Fibroblast of lung (primary cell): ENCODE results near the gene DNAJC3. TPM values are rescaled to one million over a fixed set of nuclear protein-coding genes. Genes with fewer than 3 reads are reported as not detected.
A peak's percentile ranks its signal among the peaks of the same experiment; 100 is the strongest.
"Not testable (repeated sequence)": the region's sequence is repeated elsewhere in the genome, so short reads cannot be mapped to it uniquely, and the experiment has no call there.

ENCODE experiments used
- DNase-seq, 2 donors: peaks; one replicate each; pipeline versions ENCODE4 v3.0.0 to v3.0.0-alpha.2; 2010; ENCODE audit warnings: low read depth in 2 of 2
- H2AFZ ChIP-seq: 2 replicates; pipeline ENCODE4 v1.5.1; 2012; ENCODE audit warnings: low read length, control low read depth, inconsistent platforms
- H3K27ac ChIP-seq: 2 replicates; pipeline ENCODE4 v1.5.1; 2011; ENCODE audit warnings: low read length, control low read depth; ENCODE audit not compliant: insufficient read depth
- H3K27me3 ChIP-seq: 2 replicates; pipeline ENCODE4 v1.5.1; 2011; ENCODE audit warnings: mild to moderate bottlenecking, low read length; ENCODE audit not compliant: control insufficient read depth, insufficient read depth
- H3K36me3 ChIP-seq: 2 replicates; pipeline ENCODE4 v1.5.1; 2011; ENCODE audit warnings: low read length; ENCODE audit not compliant: control insufficient read depth, insufficient read depth
- H3K4me1 ChIP-seq: 2 replicates; pipeline ENCODE4 v1.5.1; 2011; ENCODE audit warnings: low read length; ENCODE audit not compliant: control insufficient read depth, insufficient read depth; ENCODE audit errors: extremely low read depth
- H3K4me2 ChIP-seq: 2 replicates; pipeline ENCODE4 v1.5.1; 2011; ENCODE audit warnings: low read length, control low read depth; ENCODE audit not compliant: insufficient read depth; ENCODE audit errors: extremely low read depth
- H3K4me3 ChIP-seq, 4 experiments: fragments of 200-600 bp in 1 of 4; sonication (generic) in 1 of 4; replicated peaks in 1 of 4; 2 replicates each; pipeline ENCODE4 v1.5.1; 2011 to 2016; ENCODE audit warnings: low read length in 4 of 4, low read depth in 3 of 4, mild to moderate bottlenecking in 3 of 4, control low read depth in 2 of 4, inconsistent platforms in 1 of 4, mixed read lengths in 1 of 4; ENCODE audit not compliant: insufficient read depth in 1 of 4; ENCODE audit errors: control extremely low read depth in 1 of 4
- H3K79me2 ChIP-seq: 2 replicates; pipeline ENCODE4 v1.5.1; 2012; ENCODE audit warnings: mild to moderate bottlenecking, low read length, inconsistent platforms; ENCODE audit not compliant: control insufficient read depth, insufficient read depth
- H3K9ac ChIP-seq: 2 replicates; pipeline ENCODE4 v1.5.1; 2011; ENCODE audit warnings: mild to moderate bottlenecking, low read length, control low read depth; ENCODE audit not compliant: insufficient read depth
- H3K9me3 ChIP-seq: 2 replicates; pipeline ENCODE4 v1.5.1; 2012; ENCODE audit warnings: low read depth, low read length; ENCODE audit not compliant: control insufficient read depth, insufficient read depth
- H4K20me1 ChIP-seq: 2 replicates; pipeline ENCODE4 v1.5.1; 2011; ENCODE audit warnings: low read length; ENCODE audit not compliant: control insufficient read depth, insufficient read depth; ENCODE audit errors: extremely low read depth
- EZH2 ChIP-seq: IDR thresholded peaks from 2 replicates; pipeline ENCODE4 v1.5.1; 2012; ENCODE audit warnings: low read length, control low read depth, mild to moderate bottlenecking; ENCODE audit errors: missing control alignments
- polyA plus RNA-seq, 2 donors: library from polyadenylated mRNA; depleted of rRNA in 1 of 2; stranded (reverse) in 1 of 2; unstranded in 1 of 2; fragments of >200 nt; gene quantifications; 2 replicates each; pipeline ENCODE4 v1.2.1, GENCODE V29; 2011 to 2012; ENCODE audit warnings: missing spikeins in 1 of 2
- total RNA-seq: library from RNA; depleted of rRNA; stranded (reverse); fragments of >200 nt; gene quantifications from 2 replicates; pipeline ENCODE4 v1.2.1, GENCODE V29; 2014
- TF ChIP-seq, protein P1 (sequence below), 2 donors: IDR thresholded peaks in 1 of 2; conservative IDR thresholded peaks in 1 of 2; 1 replicate in 1 of 2; 2 replicates in 1 of 2; pipeline ENCODE4 v1.5.1; 2011 to 2012; ENCODE audit warnings: low read length in 2 of 2, control low read depth in 1 of 2, inconsistent platforms in 1 of 2, low read depth in 1 of 2, mild to moderate bottlenecking in 1 of 2

Gene DNAJC3
- total and polyA plus RNA-seq, 2 donors (not counting 1 experiment from before 2014, with no cell fraction given), result 37.6 to 55.5 TPM

DNA sequence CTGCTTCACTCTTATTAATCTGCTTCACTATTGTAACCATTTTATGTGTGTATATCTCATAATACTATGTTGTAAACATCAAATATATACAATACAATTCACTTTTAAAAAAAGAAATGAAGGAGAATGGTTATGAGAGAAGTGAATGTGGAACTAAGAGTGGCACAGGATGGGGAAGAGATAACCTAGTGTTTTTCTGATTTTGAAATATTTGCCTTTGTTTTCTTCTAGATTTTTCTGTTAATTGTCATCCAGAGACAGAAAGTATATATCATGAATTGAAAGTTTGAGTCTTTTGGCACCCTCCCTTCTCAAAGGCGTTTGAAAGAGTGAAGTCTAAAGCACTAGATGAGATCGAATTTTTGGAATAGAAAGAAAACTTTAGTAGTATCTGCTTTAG lies 2.8 kb downstream of the DNAJC3 start:
- Histone ChIP-seq H3K27ac (no peak overlapping the region), H2AFZ (no peak overlapping the region), H3K36me3 (no peaks in the 10 kb centered on the region), H3K79me2 (peaks cover 61% of the 10 kb centered on the region), H3K4me1 (peaks cover 2% of the 10 kb centered on the region), H3K4me3 (peak overlapping the region in 1 of 4 experiments; percentile 86), H3K4me2 (peak overlapping the region; percentile 80), H3K9me3 (no peaks in the 10 kb centered on the region), H4K20me1 (no peaks in the 10 kb centered on the region), H3K27me3 (no peaks in the 10 kb centered on the region), H3K9ac (no peak overlapping the region)
- no peak for DNase-seq
- TF ChIP-seq EZH2, result no peak
- TF ChIP-seq, protein P1, sequence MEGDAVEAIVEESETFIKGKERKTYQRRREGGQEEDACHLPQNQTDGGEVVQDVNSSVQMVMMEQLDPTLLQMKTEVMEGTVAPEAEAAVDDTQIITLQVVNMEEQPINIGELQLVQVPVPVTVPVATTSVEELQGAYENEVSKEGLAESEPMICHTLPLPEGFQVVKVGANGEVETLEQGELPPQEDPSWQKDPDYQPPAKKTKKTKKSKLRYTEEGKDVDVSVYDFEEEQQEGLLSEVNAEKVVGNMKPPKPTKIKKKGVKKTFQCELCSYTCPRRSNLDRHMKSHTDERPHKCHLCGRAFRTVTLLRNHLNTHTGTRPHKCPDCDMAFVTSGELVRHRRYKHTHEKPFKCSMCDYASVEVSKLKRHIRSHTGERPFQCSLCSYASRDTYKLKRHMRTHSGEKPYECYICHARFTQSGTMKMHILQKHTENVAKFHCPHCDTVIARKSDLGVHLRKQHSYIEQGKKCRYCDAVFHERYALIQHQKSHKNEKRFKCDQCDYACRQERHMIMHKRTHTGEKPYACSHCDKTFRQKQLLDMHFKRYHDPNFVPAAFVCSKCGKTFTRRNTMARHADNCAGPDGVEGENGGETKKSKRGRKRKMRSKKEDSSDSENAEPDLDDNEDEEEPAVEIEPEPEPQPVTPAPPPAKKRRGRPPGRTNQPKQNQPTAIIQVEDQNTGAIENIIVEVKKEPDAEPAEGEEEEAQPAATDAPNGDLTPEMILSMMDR (conservative IDR thresholded peaks at IDR 0.05 in 1 of 2, IDR thresholded peaks at IDR 0.05 in 1 of 2; ENCODE audit: low read depth in 1 of 2, low read length in 2 of 2), result no peak

GRCh38 chr13:95684418-95684817 lies 7.5 kb downstream of the DNAJC3 start:
- Histone ChIP-seq H3K27me3 (no peaks in the 10 kb centered on the region), H3K4me2 (no peak overlapping the region), H3K36me3 (no peaks in the 10 kb centered on the region), H3K9me3 (no peaks in the 10 kb centered on the region), H3K4me3 (no peak overlapping the region), H3K79me2 (peaks cover 79% of the 10 kb centered on the region), H2AFZ (no peak overlapping the region), H3K4me1 (no peaks in the 10 kb centered on the region), H4K20me1 (peaks cover 3% of the 10 kb centered on the region), H3K9ac (no peak overlapping the region), H3K27ac (no peak overlapping the region)
- no peak for DNase-seq
- TF ChIP-seq, protein P1 (conservative IDR thresholded peaks at IDR 0.05 in 1 of 2, IDR thresholded peaks at IDR 0.05 in 1 of 2; ENCODE audit: low read depth in 1 of 2, low read length in 2 of 2), result no peak
- no peak for TF ChIP-seq EZH2

DNA sequence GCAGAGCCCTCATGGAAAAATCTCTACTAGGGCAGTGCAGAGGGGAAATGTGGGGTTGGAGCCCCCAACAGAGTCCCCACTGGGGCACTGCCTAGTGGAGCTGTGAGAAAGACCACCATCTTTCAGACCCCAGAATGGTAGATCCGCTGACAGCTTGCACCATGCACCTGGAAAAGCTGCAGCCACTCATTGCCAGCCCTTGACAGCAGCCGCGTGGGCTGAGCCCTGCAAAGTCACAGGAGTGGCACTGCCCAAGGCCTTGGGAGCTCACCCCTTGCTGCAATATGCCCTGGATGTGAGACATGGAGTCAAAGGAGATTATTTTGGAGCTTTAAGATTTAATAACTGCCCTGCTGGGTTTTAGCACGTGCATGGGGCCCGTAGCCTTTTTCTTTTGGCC lies 8.0 kb downstream of the DNAJC3 start:
- H3K9ac ChIP-seq, H3K27ac ChIP-seq, H3K4me2 ChIP-seq, DNase-seq, H3K36me3 ChIP-seq, H3K4me3 ChIP-seq, H3K4me1 ChIP-seq, H2AFZ ChIP-seq, H3K9me3 ChIP-seq, H4K20me1 ChIP-seq, H3K27me3 ChIP-seq: not testable (repeated sequence)
- peaks cover 74% of the 10 kb centered on the region for H3K79me2 ChIP-seq
